Psoas muscle (tissue), 8 donors: ENCODE results near the gene TARS2. TPM values are rescaled to one million over a fixed set of nuclear protein-coding genes. Genes with fewer than 3 reads are reported as not detected.
A peak's percentile ranks its signal among the peaks of the same experiment; 100 is the strongest.

ENCODE experiments used
- ATAC-seq, 4 donors: fragments of 200-7000 bp; cut with Tn5 transposase; one replicate each; pipeline ENCODE4 v1.9.1; 2020; ENCODE audit warnings: moderate library complexity in 3 of 4, mild to moderate bottlenecking in 2 of 4
- DNase-seq, 2 donors: peaks; one replicate each; pipeline ENCODE4 v3.0.0-alpha.2; 2020
- H3K27ac ChIP-seq: fragments of 200-600 bp; one replicate; pipeline ENCODE4 v1.8.0; 2022
- H3K27me3 ChIP-seq, 3 donors: fragments of 200-600 bp in 1 of 3; one replicate each; pipeline versions ENCODE4 v1.6.1 to v1.8.0; 2013 to 2022; ENCODE audit warnings: low read length in 2 of 3, mild to moderate bottlenecking in 2 of 3, moderate library complexity in 1 of 3; ENCODE audit not compliant: insufficient read depth in 3 of 3
- H3K36me3 ChIP-seq, 2 donors: fragments of 200-600 bp in 1 of 2; one replicate each; pipeline versions ENCODE4 v1.6.1 to v1.8.0; 2013 to 2022; ENCODE audit warnings: low read depth in 1 of 2, mild to moderate bottlenecking in 1 of 2, moderate library complexity in 1 of 2; ENCODE audit not compliant: insufficient read depth in 1 of 2
- H3K4me1 ChIP-seq: fragments of 200-600 bp; one replicate; pipeline ENCODE4 v1.8.0; 2022
- H3K4me3 ChIP-seq: fragments of 200-600 bp; one replicate; pipeline ENCODE4 v1.8.0; 2022; ENCODE audit warnings: mild to moderate bottlenecking
- H3K9me3 ChIP-seq: fragments of 200-600 bp; one replicate; pipeline ENCODE4 v1.8.0; 2022
- whole genome bisulfite sequencing, 3 donors: extraction: QIAGEN DNeasy Blood & Tissue Kit; methylation state at CpG; one replicate each; pipeline versions ENCODE4 v1.1.6 to v1.1.7; 2013; 5-methylcytosine and 5-hydroxymethylcytosine counted together
- intact Hi-C, 2 donors: fragments of 100-400 bp; cut with DNase I; formaldehyde crosslinking; loops; one replicate each; pipeline versions ENCODE4 v1.11.0 to v1.14.2; 2022
- polyA plus RNA-seq, 3 donors: library from polyadenylated mRNA; stranded (reverse); fragments of 200-250 nt; gene quantifications; one replicate each; pipeline ENCODE4 v1.2.3, GENCODE V29; 2013
- total RNA-seq, 4 donors: library from RNA; stranded (reverse); fragmentation: NEBNext Ultra II Directional in 2 of 4; extraction: Animal tissue kit (Norgen Biotek cat#: 25700) in 2 of 4; gene quantifications; one replicate each; pipeline versions ENCODE4 v1.2.1 to v1.2.4, GENCODE V29; 2021 to 2023
- TF ChIP-seq, protein P1 (sequence below): fragments of 200-600 bp; IDR thresholded peaks from one replicate; pipeline ENCODE4 v1.8.0; 2022; ENCODE audit warnings: antibody characterized with exemption
- donor health status: healthy with polysubstance abuse.
- donor health status: DM: no; HTN: no; CAD: no; lungs with moderate emphysema.
- donor health status: Bipolar disorder and iron deficiency.
- donor health status: healthy.
- donor health status: DM: yes; HTN: yes; CAD: no.
- donor health status: DM: no; HTN: no; CAD: no.
- donor health status: DM: no; HTN: no; CAD: no.
- donor health status: DM: yes; HTN: yes; CAD: no.

The TARS2 gene
- total and polyA plus RNA-seq, 7 donors, result 9.6 to 44.5 (median 24.0) TPM

DNA sequence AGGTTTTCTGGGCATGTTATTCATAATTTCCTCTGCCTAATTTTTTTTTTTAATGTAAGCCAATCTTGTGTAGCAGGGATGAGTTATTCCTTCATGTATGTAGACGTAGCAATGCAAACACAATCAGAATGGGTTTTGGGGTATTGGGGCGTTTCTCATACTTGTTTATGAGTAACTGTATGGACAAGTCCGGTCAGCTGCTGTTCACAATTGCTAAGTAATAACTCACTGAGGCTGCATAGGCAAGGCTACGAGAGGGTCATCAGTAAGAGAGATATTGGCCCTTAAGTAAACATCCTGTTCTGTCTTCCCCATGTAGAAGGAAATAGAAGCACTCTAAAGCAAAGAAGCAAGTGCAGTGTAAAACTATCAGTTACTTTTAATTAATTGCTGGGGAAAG is 9.5 kb upstream of the TARS2 start:
- ATAC-seq (peak in 3 of 4 donors; percentile 21 to 38 (median 29)), DNase-seq (no peak)
- WGBS, 3 donors, result 31 to 42% (median 34%) methylated on average over 4 of the region's 4 CpGs
- H3K4me3 ChIP-seq, result no peak overlapping the region
- H3K27me3 ChIP-seq, result no peaks in the 10 kb centered on the region
- H3K27ac ChIP-seq, result peak overlapping the region; percentile 81
- peaks cover 50% of the 10 kb centered on the region for H3K4me1 ChIP-seq
- intact Hi-C loops, result loop anchor here in 1 of 2 donors (5.0 to 10.0 kb wide), 2 partner anchors 40 to 147 kb away; partner anchors contain the start of genes ENSA and FALEC
- H3K36me3 ChIP-seq, result no peaks in the 10 kb centered on the region
- H3K9me3 ChIP-seq, result no peaks in the 10 kb centered on the region
- TF ChIP-seq, protein P1, sequence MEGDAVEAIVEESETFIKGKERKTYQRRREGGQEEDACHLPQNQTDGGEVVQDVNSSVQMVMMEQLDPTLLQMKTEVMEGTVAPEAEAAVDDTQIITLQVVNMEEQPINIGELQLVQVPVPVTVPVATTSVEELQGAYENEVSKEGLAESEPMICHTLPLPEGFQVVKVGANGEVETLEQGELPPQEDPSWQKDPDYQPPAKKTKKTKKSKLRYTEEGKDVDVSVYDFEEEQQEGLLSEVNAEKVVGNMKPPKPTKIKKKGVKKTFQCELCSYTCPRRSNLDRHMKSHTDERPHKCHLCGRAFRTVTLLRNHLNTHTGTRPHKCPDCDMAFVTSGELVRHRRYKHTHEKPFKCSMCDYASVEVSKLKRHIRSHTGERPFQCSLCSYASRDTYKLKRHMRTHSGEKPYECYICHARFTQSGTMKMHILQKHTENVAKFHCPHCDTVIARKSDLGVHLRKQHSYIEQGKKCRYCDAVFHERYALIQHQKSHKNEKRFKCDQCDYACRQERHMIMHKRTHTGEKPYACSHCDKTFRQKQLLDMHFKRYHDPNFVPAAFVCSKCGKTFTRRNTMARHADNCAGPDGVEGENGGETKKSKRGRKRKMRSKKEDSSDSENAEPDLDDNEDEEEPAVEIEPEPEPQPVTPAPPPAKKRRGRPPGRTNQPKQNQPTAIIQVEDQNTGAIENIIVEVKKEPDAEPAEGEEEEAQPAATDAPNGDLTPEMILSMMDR, result no peak

DNA sequence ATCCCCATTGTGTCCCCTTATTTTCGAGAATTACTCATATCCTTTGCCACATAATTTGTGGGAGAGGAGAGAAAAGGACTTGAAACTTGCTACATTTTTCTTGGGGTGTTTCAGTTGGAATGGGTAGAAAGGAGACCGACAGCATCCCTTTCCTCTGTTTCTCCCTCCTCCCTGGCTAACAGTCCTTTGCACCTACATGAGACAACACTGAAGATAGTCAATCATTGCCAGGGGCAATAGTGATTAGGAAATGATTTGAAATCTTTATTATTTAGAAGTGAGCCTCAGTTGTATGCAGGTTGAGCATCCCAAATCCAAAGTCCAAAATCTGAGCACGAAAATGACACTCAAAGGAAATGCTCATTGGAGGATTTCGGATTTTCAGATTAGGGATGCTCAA is 7.8 kb upstream of the TARS2 start:
- DNase-seq, result no peak
- 64 to 78% (median 71%) methylated on average over 4 of the region's 4 CpGs for WGBS, 3 donors
- H3K36me3 ChIP-seq, result no peaks in the 10 kb centered on the region

DNA sequence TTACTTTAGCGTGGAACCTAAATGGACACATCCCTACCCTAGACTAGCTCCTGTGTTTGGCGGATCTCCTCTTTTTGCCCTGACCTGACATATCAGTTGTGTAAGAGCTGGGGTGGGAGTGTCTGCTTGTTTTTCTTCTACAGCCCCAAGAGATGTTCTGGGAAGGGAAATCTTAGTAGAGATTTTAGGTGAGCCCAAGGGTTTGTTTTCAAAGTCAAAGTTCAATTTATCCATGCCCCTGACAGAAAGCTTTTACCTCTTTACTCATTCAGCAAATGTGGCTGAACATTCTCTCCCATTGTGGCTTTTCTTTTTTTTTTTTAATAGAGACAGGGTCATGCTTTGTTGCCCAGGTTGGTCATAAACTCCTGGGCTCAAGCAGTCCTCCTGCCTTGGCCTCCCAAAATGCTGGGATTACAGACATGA is 7.3 kb upstream of the TARS2 start:
- no peak for DNase-seq
- peaks cover 31% of the 10 kb centered on the region for H3K4me1 ChIP-seq
- WGBS, 3 donors, result 70 to 73% (median 72%) methylated on average over 2 of the region's 2 CpGs
- no peaks in the 10 kb centered on the region for H3K9me3 ChIP-seq
- no peaks in the 10 kb centered on the region for H3K27me3 ChIP-seq
- no peak for ATAC-seq
- H3K27ac ChIP-seq, result no peak overlapping the region
- H3K4me3 ChIP-seq, result no peak overlapping the region
- TF ChIP-seq, protein P1, result no peak
- intact Hi-C loops, result loop anchor here (5.0 to 10.0 kb wide), 2 partner anchors 37 to 145 kb away; partner anchors contain the start of genes ENSA (in 2 of the 2) and FALEC (in 1 of the 2)
- no peaks in the 10 kb centered on the region for H3K36me3 ChIP-seq

More for the DNA sequence above, 7.8 kb upstream of the TARS2 start:
- intact Hi-C loops, result loop anchor here in 1 of 2 donors (5.0 to 10.0 kb wide), 2 partner anchors 38 to 145 kb away; partner anchors contain the start of genes ENSA and FALEC
- Histone ChIP-seq H3K27ac (no peak overlapping the region), H3K4me1 (peaks cover 36% of the 10 kb centered on the region), H3K4me3 (no peak overlapping the region), H3K9me3 (no peaks in the 10 kb centered on the region), H3K27me3 (no peaks in the 10 kb centered on the region)
- ATAC-seq, result no peak
- TF ChIP-seq, protein P1, result no peak

DNA sequence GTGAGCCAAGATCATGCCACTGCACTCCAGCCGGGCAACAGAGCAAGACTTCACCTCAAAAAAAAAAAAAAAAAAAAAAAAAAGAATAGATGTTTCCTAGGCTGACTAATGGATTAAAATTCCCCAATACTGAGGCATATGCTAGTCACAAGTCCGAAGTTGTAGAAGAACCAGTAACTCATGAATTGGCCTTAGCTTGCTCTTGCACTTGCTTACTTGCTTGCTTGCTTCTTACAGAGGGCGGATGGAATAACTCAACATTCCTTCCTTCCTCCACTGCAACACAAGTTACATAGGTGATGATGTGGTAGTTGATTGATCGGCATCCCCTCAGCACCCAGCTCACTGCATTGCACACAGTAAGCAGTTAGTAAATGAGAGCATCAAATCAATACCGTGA is 2.8 kb upstream of the TARS2 start:
- WGBS, 3 donors, result 83 to 86% (median 84%) methylated on average over 5 of the region's 5 CpGs
- ATAC-seq, result no peak
- TF ChIP-seq, protein P1, result no peak

More for the DNA sequence above, 2.8 kb upstream of the TARS2 start:
- Histone ChIP-seq H3K27me3 (no peaks in the 10 kb centered on the region), H3K4me1 (peaks cover 10% of the 10 kb centered on the region), H3K27ac (no peak overlapping the region), H3K36me3 (peaks cover 0 to 10% of the 10 kb centered on the region in 2 donors), H3K9me3 (no peaks in the 10 kb centered on the region), H3K4me3 (no peak overlapping the region)
- DNase-seq, result no peak
- intact Hi-C loops, result loop anchor here in 1 of 2 donors (10.0 kb wide), 1 partner anchor 140 kb away; the partner anchor contains the start of gene ENSA
